Measurements from ENCODE around the gene CAB39L. TPM values are rescaled to one million over a fixed set of nuclear protein-coding genes. Genes with fewer than 3 reads are reported as not detected.

CAB39L gene
- total and polyA plus RNA-seq, 2 of the 13 experiments (the other 11 are each of a cell fraction or from before 2014, with no cell fraction given) = 3.1 to 6.1 TPM

- POLR2A ChIA-PET = no interaction called here
- FAIRE-seq = no peak
Observed at GRCh38 chr13:49342454-49342853, 101.4 kb downstream of the CAB39L start.

More at GRCh38 chr13:49342454-49342853, 101.4 kb downstream of the CAB39L start:
- Histone ChIP-seq H3K27ac (ENCODE audit: extremely low read length, insufficient read depth, low read length) (no peak overlapping the region), H2AFZ (ENCODE audit: low read length) (no peak overlapping the region), H4K20me1 (ENCODE audit: insufficient read depth, low read length) (no peaks in the 10 kb centered on the region), H3K27me3 (ENCODE audit: control insufficient read depth in 1 of 2, insufficient read depth in 2 of 2, low read length in 2 of 2) (no peaks in the 10 kb centered on the region), H3K4me3 (replicated peaks in 1 of 3; ENCODE audit: insufficient read depth in 1 of 3, low read depth in 2 of 3, low read length in 3 of 3) (no peak overlapping the region), H3K79me2 (ENCODE audit: insufficient read depth, low read length) (no peaks in the 10 kb centered on the region), H3K9me3 (ENCODE audit: low read length) (no peaks in the 10 kb centered on the region), H3K36me3 (replicated peaks in 1 of 2; ENCODE audit: control insufficient read depth in 1 of 2, insufficient read depth in 2 of 2, low read length in 2 of 2) (no peaks in the 10 kb centered on the region), H3K4me1 (ENCODE audit: insufficient read depth, low read length) (peaks cover 8% of the 10 kb centered on the region; the same call in 1 of the 2 replicates), H3K9ac (ENCODE audit: insufficient read depth, low read depth, low read length) (no peak overlapping the region), H3K4me2 (ENCODE audit: low read depth, low read length) (no peak overlapping the region)
- TF ChIP-seq AFF4 (CRISPR knock-in tag; IDR thresholded peaks at IDR 0.05) = no peak
- TF ChIP-seq SMARCC2 (IDR thresholded peaks at IDR 0.05) = no peak
- no peak for TF ChIP-seq YEATS2 (CRISPR knock-in tag; IDR thresholded peaks at IDR 0.05; ENCODE audit: borderline replicate concordance)
- TF ChIP-seq SMYD3 (CRISPR knock-in tag; IDR thresholded peaks at IDR 0.05) = no peak
- TF ChIP-seq ZNF496 (CRISPR knock-in tag; IDR thresholded peaks at IDR 0.05; ENCODE audit: insufficient replicate concordance) = no peak
- TF ChIP-seq ZNF567 (CRISPR knock-in tag; IDR thresholded peaks at IDR 0.05; ENCODE audit: borderline replicate concordance) = no peak
- no peak for TF ChIP-seq XBP1 (CRISPR knock-in tag; IDR thresholded peaks at IDR 0.05)
- 100% methylated on average over 2 of the region's 2 CpGs for WGBS (ENCODE audit: low lambda C conversion rate)
- DNase-seq (ENCODE audit: low spot score) (no peak), ATAC-seq (no peak)
- in situ Hi-C loops (cut with HindIII; ENCODE audit: extremely low pct_ligation_motif_present, low pct_unique_long_range_greater_than_20kb) (no loop called here), intact Hi-C loops (cut with micrococcal nuclease; ENCODE audit: unreplicated experiment) (no loop called here)
- CTCF ChIA-PET (ENCODE audit: low intra/inter-chr PET ratio, low total read pairs) = no interaction called here
- no TSS peak for BruUV-seq (replicated peaks)

Data from HepG2 (cell line).